Measurements from ENCODE around the gene KL. TPM values are rescaled to one million over a fixed set of nuclear protein-coding genes. Genes with fewer than 3 reads are reported as not detected.

Gene KL
- total RNA-seq (1 to 10 TPM in 3 of 4 donors, under 1 TPM in 1; 0.95 to 1.7 (median 1.3) TPM), polyA plus RNA-seq (under 1 TPM; 0.52 to 0.59 (median 0.52) TPM)
- long read RNA-seq, donor 1, partial matches to known transcripts = 0 of 1 reads
- long read RNA-seq, donor 1, other reads (novel, unspliced or antisense) = 1 of 1 reads
- long read RNA-seq, donor 2, full-length matches to known transcripts = 1 of 1 reads
- long read RNA-seq, donor 2, partial matches to known transcripts = 0 of 1 reads
- long read RNA-seq, donor 2, other reads (novel, unspliced or antisense) = 0 of 1 reads

GRCh38 chr13:33016414-33017322 lies at the start of gene KL:
Gene KL, plus strand, starts transcription at chr13:33016423. Its CDS starts 18 bp downstream, at chr13:33016441.
- peak; percentile 43 to 67 (median 54) for ATAC-seq
- TF ChIP-seq, protein P1, sequence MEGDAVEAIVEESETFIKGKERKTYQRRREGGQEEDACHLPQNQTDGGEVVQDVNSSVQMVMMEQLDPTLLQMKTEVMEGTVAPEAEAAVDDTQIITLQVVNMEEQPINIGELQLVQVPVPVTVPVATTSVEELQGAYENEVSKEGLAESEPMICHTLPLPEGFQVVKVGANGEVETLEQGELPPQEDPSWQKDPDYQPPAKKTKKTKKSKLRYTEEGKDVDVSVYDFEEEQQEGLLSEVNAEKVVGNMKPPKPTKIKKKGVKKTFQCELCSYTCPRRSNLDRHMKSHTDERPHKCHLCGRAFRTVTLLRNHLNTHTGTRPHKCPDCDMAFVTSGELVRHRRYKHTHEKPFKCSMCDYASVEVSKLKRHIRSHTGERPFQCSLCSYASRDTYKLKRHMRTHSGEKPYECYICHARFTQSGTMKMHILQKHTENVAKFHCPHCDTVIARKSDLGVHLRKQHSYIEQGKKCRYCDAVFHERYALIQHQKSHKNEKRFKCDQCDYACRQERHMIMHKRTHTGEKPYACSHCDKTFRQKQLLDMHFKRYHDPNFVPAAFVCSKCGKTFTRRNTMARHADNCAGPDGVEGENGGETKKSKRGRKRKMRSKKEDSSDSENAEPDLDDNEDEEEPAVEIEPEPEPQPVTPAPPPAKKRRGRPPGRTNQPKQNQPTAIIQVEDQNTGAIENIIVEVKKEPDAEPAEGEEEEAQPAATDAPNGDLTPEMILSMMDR (IDR thresholded peaks at IDR 0.05) = no peak
- Histone ChIP-seq H3K4me3 (peak within 1 kb of the TSS; percentile 67), H3K9me3 (no peaks in the 10 kb centered on the region), H3K4me1 (peaks cover 3% of the 10 kb centered on the region), H3K36me3 (ENCODE audit: insufficient read depth in 1 of 2, low read depth in 1 of 2) (no peaks in the 10 kb centered on the region), H3K27ac (peak within 1 kb of the TSS; percentile 72), H3K27me3 (ENCODE audit: insufficient read depth in 3 of 3, low read length in 2 of 3) (peaks cover 0 to 60% (median 1%) of the 10 kb centered on the region in 3 donors)
- intact Hi-C loops (cut with DNase I) = no loop called here
- WGBS, 3 donors = 5 to 9% (median 7%) methylated on average over 61 to 106 of the region's 106 CpGs
- peak; percentile 37 to 67 for DNase-seq

DNA sequence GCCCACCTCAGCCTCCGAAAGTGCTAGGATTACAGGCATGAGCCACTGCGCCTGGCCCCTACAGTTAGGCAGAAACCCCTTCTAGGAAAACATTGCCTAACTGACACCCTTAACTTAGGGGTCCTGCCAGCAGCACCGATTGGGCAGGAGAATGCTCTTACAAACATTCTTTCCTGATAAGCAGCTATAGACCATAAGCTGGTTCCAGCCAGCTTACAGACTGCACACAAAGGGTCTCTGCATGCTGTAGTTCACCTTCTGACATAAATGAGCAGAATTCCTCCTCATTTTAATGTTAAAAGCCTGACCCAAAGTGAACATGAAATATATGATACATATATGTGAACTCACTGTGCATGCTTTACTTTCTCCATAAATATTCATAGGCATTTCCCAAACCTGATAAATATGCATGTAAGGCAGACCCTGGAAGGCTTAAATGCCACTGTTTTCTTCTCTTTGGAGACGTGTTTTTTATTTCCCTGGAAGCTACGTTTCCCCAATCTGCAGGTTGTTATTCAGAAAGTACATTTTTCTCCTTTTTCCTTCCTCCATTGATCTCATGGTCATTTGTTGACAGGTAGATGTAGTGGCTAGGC lies 48.5 kb upstream of the KL start:
- no peaks in the 10 kb centered on the region for H3K4me1 ChIP-seq
- H3K27me3 ChIP-seq (ENCODE audit: insufficient read depth in 3 of 3, low read length in 2 of 3) = no peaks in the 10 kb centered on the region
- TF ChIP-seq, protein P1 (IDR thresholded peaks at IDR 0.05) = no peak
- H3K9me3 ChIP-seq = no peaks in the 10 kb centered on the region
- ATAC-seq (no peak), DNase-seq (no peak)
- no peak overlapping the region for H3K4me3 ChIP-seq
- H3K36me3 ChIP-seq (ENCODE audit: insufficient read depth in 1 of 2, low read depth in 1 of 2) = no peaks in the 10 kb centered on the region
- WGBS, 3 donors = 61 to 83% (median 82%) methylated on average over 5 of the region's 5 CpGs
- H3K27ac ChIP-seq = no peak overlapping the region
- intact Hi-C loops (cut with DNase I) = no loop called here

DNA sequence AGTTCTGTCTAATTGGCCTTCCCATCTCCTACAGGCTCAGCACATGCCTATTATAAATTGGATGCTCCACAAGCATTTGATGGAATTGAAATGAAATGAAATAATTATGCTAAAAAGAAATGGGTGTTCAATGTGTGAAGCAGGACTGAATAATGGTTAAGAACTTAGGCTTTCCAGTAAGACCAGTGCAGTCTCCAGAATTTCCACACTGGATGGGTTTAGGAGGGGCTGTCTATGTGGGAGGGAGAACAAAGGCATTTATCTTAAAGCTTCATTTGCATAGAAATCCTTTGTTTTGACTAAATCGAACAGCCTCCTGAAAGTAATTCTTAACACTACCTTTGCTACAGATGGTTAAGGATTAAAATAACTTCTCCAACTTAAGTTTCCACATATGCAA lies 47.9 kb upstream of the KL start:
- Histone ChIP-seq H3K9me3 (no peaks in the 10 kb centered on the region), H3K4me1 (no peaks in the 10 kb centered on the region), H3K27ac (no peak overlapping the region), H3K4me3 (no peak overlapping the region), H3K27me3 (ENCODE audit: insufficient read depth in 3 of 3, low read length in 2 of 3) (no peaks in the 10 kb centered on the region), H3K36me3 (ENCODE audit: insufficient read depth in 1 of 2, low read depth in 1 of 2) (no peaks in the 10 kb centered on the region)
- DNase-seq (no peak), ATAC-seq (no peak)
- intact Hi-C loops (cut with DNase I) = no loop called here
- TF ChIP-seq, protein P1 (IDR thresholded peaks at IDR 0.05) = no peak
- 79 to 100% (median 94%) methylated on average over 1 of the region's 1 CpG for WGBS, 3 donors

- no peaks in the 10 kb centered on the region for H3K4me1 ChIP-seq
- H3K36me3 ChIP-seq (ENCODE audit: insufficient read depth in 1 of 2, low read depth in 1 of 2) = no peaks in the 10 kb centered on the region
- no peak overlapping the region for H3K4me3 ChIP-seq
- peak overlapping the region; percentile 68 for H3K27ac ChIP-seq
- no peaks in the 10 kb centered on the region for H3K27me3 ChIP-seq (ENCODE audit: insufficient read depth in 3 of 3, low read length in 2 of 3)
- TF ChIP-seq, protein P1 (IDR thresholded peaks at IDR 0.05) = no peak
- intact Hi-C loops (cut with DNase I) = no loop called here
- no peak for ATAC-seq
- 49 to 85% (median 52%) methylated on average over 3 of the region's 3 CpGs for WGBS, 3 donors
- DNase-seq = no peak
- no peaks in the 10 kb centered on the region for H3K9me3 ChIP-seq
Measured at GRCh38 chr13:32968793-32969192, 47.4 kb upstream of the KL start.
